ENCODE results near the gene PARD3B.

Gene PARD3B

GRCh38 chr2:205483095-205483494 is 937.8 kb downstream of the PARD3B start:
- TF ChIP-seq GATA3 (IDR thresholded peaks at IDR 0.05; ENCODE audit: low read depth, low read length) (no peak), GATA2 (IDR thresholded peaks at IDR 0.05; ENCODE audit: low read depth, low read length) (no peak)

GRCh38 chr2:205484215-205484614 is 938.9 kb downstream of the PARD3B start:
- no peak for TF ChIP-seq GATA2 (IDR thresholded peaks at IDR 0.05; ENCODE audit: low read depth, low read length)
- no peak for TF ChIP-seq GATA3 (IDR thresholded peaks at IDR 0.05; ENCODE audit: low read depth, low read length)

- TF ChIP-seq GATA3 (IDR thresholded peaks at IDR 0.05; ENCODE audit: low read depth, low read length) = no peak
- no peak for TF ChIP-seq GATA2 (IDR thresholded peaks at IDR 0.05; ENCODE audit: low read depth, low read length)
Measured at GRCh38 chr2:205484764-205485163, 939.5 kb downstream of the PARD3B start.

- TF ChIP-seq GATA3 (IDR thresholded peaks at IDR 0.05; ENCODE audit: low read depth, low read length) (no peak), GATA2 (IDR thresholded peaks at IDR 0.05; ENCODE audit: low read depth, low read length) (no peak)
Measured at GRCh38 chr2:205494537-205495235, 949.4 kb downstream of the PARD3B start.

GRCh38 chr2:205495819-205496218 is 950.5 kb downstream of the PARD3B start:
- no peak for TF ChIP-seq GATA2 (IDR thresholded peaks at IDR 0.05; ENCODE audit: low read depth, low read length)
- no peak for TF ChIP-seq GATA3 (IDR thresholded peaks at IDR 0.05; ENCODE audit: low read depth, low read length)

- TF ChIP-seq GATA3 (IDR thresholded peaks at IDR 0.05; ENCODE audit: low read depth, low read length) = no peak
- TF ChIP-seq GATA2 (IDR thresholded peaks at IDR 0.05; ENCODE audit: low read depth, low read length) = no peak
Measured at GRCh38 chr2:205496370-205496769, 951.1 kb downstream of the PARD3B start.

GRCh38 chr2:205496772-205497171 is 951.5 kb downstream of the PARD3B start:
- no peak for TF ChIP-seq GATA3 (IDR thresholded peaks at IDR 0.05; ENCODE audit: low read depth, low read length)
- no peak for TF ChIP-seq GATA2 (IDR thresholded peaks at IDR 0.05; ENCODE audit: low read depth, low read length)

- TF ChIP-seq GATA3 (IDR thresholded peaks at IDR 0.05; ENCODE audit: low read depth, low read length) = no peak
- no peak for TF ChIP-seq GATA2 (IDR thresholded peaks at IDR 0.05; ENCODE audit: low read depth, low read length)
Measured at GRCh38 chr2:205499006-205499405, 953.7 kb downstream of the PARD3B start.

- TF ChIP-seq GATA2 (IDR thresholded peaks at IDR 0.05; ENCODE audit: low read depth, low read length) (no peak), GATA3 (IDR thresholded peaks at IDR 0.05; ENCODE audit: low read depth, low read length) (no peak)
Measured at GRCh38 chr2:205500065-205500464, 954.8 kb downstream of the PARD3B start.

GRCh38 chr2:205500951-205501350 is 955.7 kb downstream of the PARD3B start:
- TF ChIP-seq GATA2 (IDR thresholded peaks at IDR 0.05; ENCODE audit: low read depth, low read length) (no peak), GATA3 (IDR thresholded peaks at IDR 0.05; ENCODE audit: low read depth, low read length) (no peak)

- TF ChIP-seq GATA2 (IDR thresholded peaks at IDR 0.05; ENCODE audit: low read depth, low read length) (no peak), GATA3 (IDR thresholded peaks at IDR 0.05; ENCODE audit: low read depth, low read length) (no peak)
Measured at GRCh38 chr2:205501826-205502225, 956.6 kb downstream of the PARD3B start.

GRCh38 chr2:205505371-205505770 is 960.1 kb downstream of the PARD3B start:
- no peak for TF ChIP-seq GATA3 (IDR thresholded peaks at IDR 0.05; ENCODE audit: low read depth, low read length)
- TF ChIP-seq GATA2 (IDR thresholded peaks at IDR 0.05; ENCODE audit: low read depth, low read length) = no peak

- no peak for TF ChIP-seq GATA3 (IDR thresholded peaks at IDR 0.05; ENCODE audit: low read depth, low read length)
- TF ChIP-seq GATA2 (IDR thresholded peaks at IDR 0.05; ENCODE audit: low read depth, low read length) = no peak
Measured at GRCh38 chr2:205509655-205510054, 964.4 kb downstream of the PARD3B start.

GRCh38 chr2:205510345-205510744 is 965.1 kb downstream of the PARD3B start:
- TF ChIP-seq GATA2 (IDR thresholded peaks at IDR 0.05; ENCODE audit: low read depth, low read length) (no peak), GATA3 (IDR thresholded peaks at IDR 0.05; ENCODE audit: low read depth, low read length) (no peak)

GRCh38 chr2:205511221-205511620 is 965.9 kb downstream of the PARD3B start:
- TF ChIP-seq GATA3 (IDR thresholded peaks at IDR 0.05; ENCODE audit: low read depth, low read length) = no peak
- TF ChIP-seq GATA2 (IDR thresholded peaks at IDR 0.05; ENCODE audit: low read depth, low read length) = no peak

GRCh38 chr2:205511641-205512040 is 966.4 kb downstream of the PARD3B start:
- TF ChIP-seq GATA2 (IDR thresholded peaks at IDR 0.05; ENCODE audit: low read depth, low read length) = no peak
- TF ChIP-seq GATA3 (IDR thresholded peaks at IDR 0.05; ENCODE audit: low read depth, low read length) = no peak

All from SH-SY5Y (cell line).